ENCODE measurements around the gene MOSMO.

The MOSMO gene

DNA sequence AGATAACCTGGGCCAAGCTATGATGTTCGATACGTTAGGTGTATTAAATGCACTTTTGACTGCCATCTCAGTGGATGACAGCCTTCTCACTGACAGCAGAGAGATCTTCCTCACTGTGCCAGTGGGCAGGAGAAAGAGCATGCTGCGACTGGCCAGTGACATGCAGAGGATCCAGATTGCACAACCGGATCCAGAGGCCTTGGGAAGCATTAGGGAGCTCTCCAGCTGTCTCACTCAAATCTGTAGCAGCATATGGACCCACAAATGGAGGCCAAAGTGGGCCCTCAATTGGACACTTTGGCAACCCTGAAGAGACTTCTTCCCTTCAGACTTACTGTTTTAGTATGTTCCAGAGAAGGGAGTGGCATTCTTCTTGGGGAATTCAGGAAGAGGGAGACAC lies 27.9 kb upstream of the MOSMO start:
- TF ChIP-seq, protein P1, sequence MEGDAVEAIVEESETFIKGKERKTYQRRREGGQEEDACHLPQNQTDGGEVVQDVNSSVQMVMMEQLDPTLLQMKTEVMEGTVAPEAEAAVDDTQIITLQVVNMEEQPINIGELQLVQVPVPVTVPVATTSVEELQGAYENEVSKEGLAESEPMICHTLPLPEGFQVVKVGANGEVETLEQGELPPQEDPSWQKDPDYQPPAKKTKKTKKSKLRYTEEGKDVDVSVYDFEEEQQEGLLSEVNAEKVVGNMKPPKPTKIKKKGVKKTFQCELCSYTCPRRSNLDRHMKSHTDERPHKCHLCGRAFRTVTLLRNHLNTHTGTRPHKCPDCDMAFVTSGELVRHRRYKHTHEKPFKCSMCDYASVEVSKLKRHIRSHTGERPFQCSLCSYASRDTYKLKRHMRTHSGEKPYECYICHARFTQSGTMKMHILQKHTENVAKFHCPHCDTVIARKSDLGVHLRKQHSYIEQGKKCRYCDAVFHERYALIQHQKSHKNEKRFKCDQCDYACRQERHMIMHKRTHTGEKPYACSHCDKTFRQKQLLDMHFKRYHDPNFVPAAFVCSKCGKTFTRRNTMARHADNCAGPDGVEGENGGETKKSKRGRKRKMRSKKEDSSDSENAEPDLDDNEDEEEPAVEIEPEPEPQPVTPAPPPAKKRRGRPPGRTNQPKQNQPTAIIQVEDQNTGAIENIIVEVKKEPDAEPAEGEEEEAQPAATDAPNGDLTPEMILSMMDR (IDR thresholded peaks at IDR 0.05), result no peak
- TF ChIP-seq ZFX (IDR thresholded peaks at IDR 0.05; ENCODE audit: borderline replicate concordance), result no peak

DNA sequence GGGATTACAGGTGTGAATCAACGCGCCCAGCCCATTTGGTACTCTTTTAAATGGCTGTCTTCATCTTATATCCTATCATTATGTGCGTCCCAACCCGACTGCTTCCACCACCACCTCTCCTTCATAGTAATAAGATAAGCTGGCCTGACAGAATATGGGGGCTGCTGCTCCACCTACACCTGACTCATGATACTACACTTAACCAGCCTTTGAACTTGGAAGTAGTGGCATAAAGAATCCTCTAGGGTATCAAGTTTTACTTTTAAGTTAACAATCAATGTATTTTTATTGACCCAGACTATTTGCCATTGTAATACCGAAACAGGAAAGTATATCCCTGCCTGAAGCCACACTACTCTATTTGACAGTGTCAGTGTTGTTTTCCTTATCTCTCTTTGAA lies 25.8 kb upstream of the MOSMO start:
- H3K27ac ChIP-seq, result no peak overlapping the region
- TF ChIP-seq, protein P1 (IDR thresholded peaks at IDR 0.05), result no peak
- no peak for TF ChIP-seq ZFX (IDR thresholded peaks at IDR 0.05; ENCODE audit: borderline replicate concordance)

More for the DNA sequence above, 27.9 kb upstream of the MOSMO start:
- no peak overlapping the region for H3K27ac ChIP-seq

DNA sequence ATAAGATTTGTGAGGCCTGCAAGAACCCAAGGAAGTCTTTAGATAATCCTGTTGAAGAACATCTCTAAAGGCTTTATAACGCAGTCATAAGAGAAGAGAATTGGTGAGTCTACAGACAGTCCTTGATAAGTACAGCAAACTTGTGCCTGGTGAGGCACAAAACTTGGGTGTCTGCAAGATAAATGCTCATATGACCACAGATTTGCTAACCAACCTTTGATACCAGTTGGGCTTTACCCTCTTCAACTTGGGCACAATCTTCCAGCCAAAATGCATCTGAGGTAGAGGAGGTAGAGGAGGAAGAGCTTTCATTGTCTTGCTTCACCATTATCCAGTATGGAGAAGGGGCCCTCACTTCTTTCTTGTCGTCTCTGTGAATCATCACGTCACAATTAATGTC lies 23.8 kb upstream of the MOSMO start:
- TF ChIP-seq ZFX (IDR thresholded peaks at IDR 0.05; ENCODE audit: borderline replicate concordance), result no peak
- TF ChIP-seq, protein P1 (IDR thresholded peaks at IDR 0.05), result no peak

DNA sequence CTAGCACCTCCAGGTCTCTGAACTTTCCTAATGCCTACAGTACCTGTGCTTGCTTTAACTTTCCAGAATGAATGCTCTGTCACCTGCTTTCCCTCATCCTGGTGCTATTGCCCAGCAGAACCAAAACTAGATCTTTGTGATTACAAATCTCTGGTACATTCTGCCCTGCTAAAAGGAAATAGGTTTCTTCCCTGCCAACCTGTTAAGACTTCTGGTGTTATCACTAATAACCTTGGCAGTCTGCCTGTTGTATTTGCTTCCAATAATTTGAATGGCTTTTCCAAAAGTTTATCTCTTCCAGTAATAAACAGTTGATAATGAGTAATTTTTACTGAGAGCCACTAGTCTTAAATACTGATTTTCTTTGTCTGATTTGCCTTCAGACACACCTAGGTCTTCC lies 22.4 kb upstream of the MOSMO start:
- no peak overlapping the region for H3K27ac ChIP-seq
- no peak for TF ChIP-seq ZFX (IDR thresholded peaks at IDR 0.05; ENCODE audit: borderline replicate concordance)
- TF ChIP-seq, protein P1 (IDR thresholded peaks at IDR 0.05), result no peak

More for the DNA sequence above, 23.8 kb upstream of the MOSMO start:
- no peak overlapping the region for H3K27ac ChIP-seq

DNA sequence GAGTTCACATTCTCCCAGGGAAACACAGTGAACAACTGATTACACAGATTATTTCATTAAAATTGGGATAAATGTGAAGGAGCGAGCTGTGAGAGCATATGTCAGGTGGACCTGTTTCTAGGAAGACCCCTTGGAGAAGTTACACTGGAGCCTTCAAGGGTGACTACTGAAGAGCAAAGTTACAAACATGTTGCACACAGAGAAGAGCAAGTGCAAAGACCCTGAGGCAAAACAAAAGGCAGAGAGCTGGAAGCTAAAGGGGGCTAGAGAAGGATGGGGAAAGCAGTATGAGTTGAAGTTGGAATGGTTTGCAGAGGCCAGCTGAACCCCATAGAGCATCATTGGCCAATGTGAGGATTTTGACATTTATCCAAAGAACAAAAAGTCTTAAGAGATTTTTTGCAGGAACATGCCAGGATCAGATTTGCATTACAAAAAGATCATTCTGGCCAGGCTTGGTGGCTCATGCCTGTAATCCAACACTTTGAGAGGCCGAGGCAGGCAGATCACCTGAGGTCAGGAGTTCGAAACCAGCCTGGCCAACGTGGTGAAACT lies 21.1 kb upstream of the MOSMO start:
- H3K27ac ChIP-seq, result no peak overlapping the region
- TF ChIP-seq, protein P1 (IDR thresholded peaks at IDR 0.05), result no peak
- no peak for TF ChIP-seq ZFX (IDR thresholded peaks at IDR 0.05; ENCODE audit: borderline replicate concordance)

DNA sequence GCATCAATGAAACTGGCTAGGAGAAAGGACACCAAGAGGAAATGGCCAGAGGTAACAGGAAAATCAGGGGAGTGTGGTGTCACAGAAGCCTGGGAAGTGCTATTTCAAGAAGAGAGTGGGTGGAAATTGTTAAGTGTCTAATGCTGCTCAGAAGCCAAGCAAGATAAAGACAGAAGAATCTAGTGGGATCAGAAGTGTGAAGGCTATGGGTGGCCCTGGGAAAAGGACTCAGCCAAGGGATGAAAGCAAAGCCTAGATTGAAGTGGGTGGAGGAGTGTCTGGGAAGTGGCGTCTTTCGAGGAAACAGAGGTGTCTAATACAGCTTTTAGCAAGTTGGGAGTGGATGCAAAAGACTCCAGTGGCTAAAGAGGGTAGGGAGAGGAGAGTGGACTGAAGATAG lies 20.4 kb upstream of the MOSMO start:
- TF ChIP-seq, protein P1 (IDR thresholded peaks at IDR 0.05), result no peak
- no peak for TF ChIP-seq ZFX (IDR thresholded peaks at IDR 0.05; ENCODE audit: borderline replicate concordance)
- no peak overlapping the region for H3K27ac ChIP-seq

DNA sequence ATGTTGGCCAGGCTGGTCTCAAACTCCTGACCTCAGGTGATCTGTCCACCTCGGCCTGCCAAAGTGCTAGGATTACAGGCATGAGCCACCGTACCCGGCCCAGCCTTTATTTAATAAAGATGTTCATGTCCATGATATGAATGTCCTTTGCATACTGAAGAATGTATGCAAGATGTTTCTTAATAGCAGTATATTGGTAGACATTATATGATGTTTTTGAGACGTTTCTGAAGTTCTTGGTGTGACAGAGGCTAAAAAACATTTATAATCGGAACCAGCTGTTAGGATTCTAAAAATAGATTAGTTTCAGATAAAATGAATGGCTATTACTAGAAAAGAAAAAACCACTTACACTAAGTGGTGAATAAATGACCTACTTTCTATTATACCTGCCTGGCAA lies 18.8 kb upstream of the MOSMO start:
- TF ChIP-seq, protein P1 (IDR thresholded peaks at IDR 0.05), result no peak
- no peak for TF ChIP-seq ZFX (IDR thresholded peaks at IDR 0.05; ENCODE audit: borderline replicate concordance)
- no peak overlapping the region for H3K27ac ChIP-seq

Measured in 22Rv1 (cell line).